H9 (cell line): ENCODE results near the gene DOCK10. TPM values are rescaled to one million over a fixed set of nuclear protein-coding genes. Genes with fewer than 3 reads are reported as not detected.

Source experiments
- DNase-seq: peaks from one replicate; pipeline ENCODE4 v3.0.0-alpha.2; 2017
- H2AFZ ChIP-seq: one replicate; pipeline ENCODE4 v1.6.1; 2013; ENCODE audit warnings: mild to moderate bottlenecking, low read length, control low read depth, moderate library complexity
- H2AK5ac ChIP-seq: 2 replicates; pipeline ENCODE4 v1.6.1; 2013; ENCODE audit warnings: low read length, control low read depth, mixed read lengths; ENCODE audit not compliant: insufficient read length
- H2BK120ac ChIP-seq: one replicate; pipeline ENCODE4 v1.6.1; 2013; ENCODE audit warnings: low read depth, mild to moderate bottlenecking, low read length, control low read depth, inconsistent platforms; ENCODE audit not compliant: poor library complexity, severe bottlenecking
- H2BK12ac ChIP-seq: 2 replicates; pipeline ENCODE4 v1.6.1; 2013; ENCODE audit warnings: low read length, control low read depth, mixed read lengths, low read depth; ENCODE audit not compliant: insufficient read length
- H2BK15ac ChIP-seq: 2 replicates; pipeline ENCODE4 v1.6.1; 2013; ENCODE audit warnings: low read depth, low read length, control low read depth
- H2BK20ac ChIP-seq: one replicate; pipeline ENCODE4 v1.6.1; 2013; ENCODE audit warnings: low read depth, mild to moderate bottlenecking, low read length, control low read depth, inconsistent platforms; ENCODE audit not compliant: poor library complexity, severe bottlenecking
- H2BK5ac ChIP-seq: 2 replicates; pipeline ENCODE4 v1.6.1; 2013; ENCODE audit warnings: low read length, control low read depth, mixed read lengths; ENCODE audit not compliant: insufficient read length
- H3K14ac ChIP-seq: 2 replicates; pipeline ENCODE4 v1.6.1; 2013; ENCODE audit warnings: low read length, control low read depth; ENCODE audit not compliant: insufficient read depth
- H3K18ac ChIP-seq: 2 replicates; pipeline ENCODE4 v1.6.1; 2013; ENCODE audit warnings: low read depth, mild to moderate bottlenecking, mixed read lengths, low read length, control low read depth; ENCODE audit not compliant: insufficient read length
- H3K23ac ChIP-seq: 2 replicates; pipeline ENCODE4 v1.6.1; 2013; ENCODE audit warnings: low read length, control low read depth, mixed read lengths, low read depth; ENCODE audit not compliant: insufficient read length
- H3K23me2 ChIP-seq: 2 replicates; pipeline ENCODE4 v1.6.1; 2013; ENCODE audit warnings: low read depth, mild to moderate bottlenecking, mixed read lengths, low read length, control low read depth; ENCODE audit not compliant: insufficient read length, poor library complexity, severe bottlenecking
- H3K27ac ChIP-seq: 2 replicates; pipeline ENCODE4 v1.5.1; 2013; ENCODE audit warnings: low read length, control low read depth, mixed read lengths, low read depth; ENCODE audit not compliant: insufficient read length
- H3K27me3 ChIP-seq: 2 replicates; pipeline ENCODE4 v1.6.1; 2013; ENCODE audit warnings: low read length, control low read depth, inconsistent platforms; ENCODE audit not compliant: insufficient read depth
- H3K4ac ChIP-seq: 2 replicates; pipeline ENCODE4 v1.6.1; 2013; ENCODE audit warnings: low read depth, mild to moderate bottlenecking, control low read depth, inconsistent platforms, low read length, moderate library complexity
- H3K4me1 ChIP-seq: 2 replicates; pipeline ENCODE4 v1.6.1; 2013; ENCODE audit warnings: low read length, control low read depth, inconsistent platforms; ENCODE audit not compliant: insufficient read depth
- H3K4me2 ChIP-seq: 2 replicates; pipeline ENCODE4 v1.6.1; 2013; ENCODE audit warnings: low read length, control low read depth, mixed read lengths; ENCODE audit not compliant: insufficient read length, insufficient read depth
- H3K56ac ChIP-seq: 2 replicates; pipeline ENCODE4 v1.6.1; 2013; ENCODE audit warnings: low read depth, mild to moderate bottlenecking, mixed read lengths, low read length, control low read depth; ENCODE audit not compliant: insufficient read length
- H3K79me1 ChIP-seq: 2 replicates; pipeline ENCODE4 v1.6.1; 2013; ENCODE audit warnings: low read depth, mild to moderate bottlenecking, moderate library complexity, low read length, control low read depth, inconsistent platforms; ENCODE audit not compliant: insufficient read depth, poor library complexity, severe bottlenecking
- H3K79me2 ChIP-seq: 2 replicates; pipeline ENCODE4 v1.6.1; 2013; ENCODE audit warnings: low read length, control low read depth, inconsistent platforms; ENCODE audit not compliant: insufficient read depth
- H3K9ac ChIP-seq: 2 replicates; pipeline ENCODE4 v1.6.1; 2013; ENCODE audit warnings: low read length, control low read depth, mixed read lengths; ENCODE audit not compliant: insufficient read length; ENCODE audit errors: extremely low read depth
- H3K9me3 ChIP-seq: one replicate; pipeline ENCODE4 v1.6.1; 2013; ENCODE audit warnings: low read depth, low read length, inconsistent platforms; ENCODE audit not compliant: control insufficient read depth
- H3T11ph ChIP-seq: one replicate; pipeline ENCODE4 v1.6.1; 2013; ENCODE audit warnings: mild to moderate bottlenecking, low read length, control low read depth, inconsistent platforms
- H4K20me1 ChIP-seq: one replicate; pipeline ENCODE4 v1.6.1; 2013; ENCODE audit not compliant: control insufficient read depth, insufficient read length, insufficient read depth
- H4K5ac ChIP-seq: 2 replicates; pipeline ENCODE4 v1.6.1; 2013; ENCODE audit warnings: low read depth, mild to moderate bottlenecking, mixed read lengths, low read length, control low read depth; ENCODE audit not compliant: insufficient read length
- H4K8ac ChIP-seq: replicated peaks from 2 replicates; pipeline ENCODE4 v1.6.1; 2013; ENCODE audit warnings: low read length, control low read depth, mixed read lengths, low read depth; ENCODE audit not compliant: insufficient read length
- H4K91ac ChIP-seq: 2 replicates; pipeline ENCODE4 v1.6.1; 2013; ENCODE audit warnings: low read depth, mild to moderate bottlenecking, moderate library complexity, mixed read lengths, low read length, control low read depth; ENCODE audit not compliant: insufficient read length
- H3K27ac Mint-ChIP-seq, 3 experiments: 2 replicates in 2 of 3; 3 replicates in 1 of 3; pipeline ENCODE4 v1.8.0; 2020 to 2021; ENCODE audit warnings: mixed read lengths in 3 of 3, mild to moderate bottlenecking in 1 of 3, moderate library complexity in 1 of 3
- H3K27me3 Mint-ChIP-seq: 2 replicates; pipeline ENCODE4 v1.8.0; 2021; ENCODE audit warnings: low read depth, mild to moderate bottlenecking, moderate library complexity, mixed read lengths
- H3K36me3 Mint-ChIP-seq, 3 experiments: 2 replicates in 2 of 3; 3 replicates in 1 of 3; pipeline ENCODE4 v1.8.0; 2020 to 2021; ENCODE audit warnings: low read depth in 3 of 3, mixed read lengths in 3 of 3; ENCODE audit not compliant: insufficient read depth in 1 of 3
- H3K4me1 Mint-ChIP-seq, 2 experiments: 2 replicates each; pipeline ENCODE4 v1.8.0; 2020; ENCODE audit warnings: mixed read lengths in 2 of 2
- H3K4me3 Mint-ChIP-seq, 2 experiments: 2 replicates in 1 of 2; 3 replicates in 1 of 2; pipeline ENCODE4 v1.8.0; 2020 to 2021; ENCODE audit warnings: mild to moderate bottlenecking in 2 of 2, mixed read lengths in 2 of 2, moderate library complexity in 1 of 2
- H3K9me3 Mint-ChIP-seq, 2 experiments: 2 replicates in 1 of 2; 3 replicates in 1 of 2; pipeline ENCODE4 v1.8.0; 2020; ENCODE audit warnings: mild to moderate bottlenecking in 2 of 2, mixed read lengths in 2 of 2, moderate library complexity in 1 of 2
- WGBS: extraction: QIAGEN DNeasy Blood & Tissue Kit; methylation state at CpG from one replicate; pipeline ENCODE4 v1.1.7; 2013; ENCODE audit warnings: missing lambda C conversion rate, low lambda C conversion rate, mixed read lengths; ENCODE audit not compliant: insufficient read length; ENCODE audit errors: extremely low coverage; 5-methylcytosine and 5-hydroxymethylcytosine counted together
- total RNA-seq: library from RNA; stranded (reverse); gene quantifications from 2 replicates; pipeline ENCODE4 v1.2.1, GENCODE V29; 2021
- TF ChIP-seq, protein P1 (sequence below): fragments of 200-600 bp; sonication (generic); conservative IDR thresholded peaks from 3 replicates; pipeline ENCODE4 v1.8.0; 2021; ENCODE audit warnings: antibody characterized with exemption, mild to moderate bottlenecking

The DOCK10 gene
- total RNA-seq, 1 experiment from 2014 or later, result 0.79 TPM

DNA sequence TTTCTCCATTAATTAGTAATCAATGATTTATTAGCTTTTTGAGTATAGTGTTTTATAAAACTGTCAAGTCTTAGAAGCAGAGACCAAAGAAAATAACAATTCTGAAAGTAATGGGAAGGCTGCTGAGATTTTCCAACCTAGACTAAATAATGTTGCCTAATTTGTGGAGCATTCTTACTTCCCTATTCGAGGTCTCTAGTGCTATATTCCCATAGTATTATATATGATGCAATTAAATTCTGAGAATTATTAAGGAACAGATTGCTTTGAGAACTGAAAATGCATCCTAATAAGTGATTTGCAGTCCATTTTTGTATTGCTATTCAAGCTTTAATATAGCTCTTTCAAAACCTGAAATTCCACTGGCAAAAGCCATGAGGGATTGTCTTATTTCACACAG lies 27.7 kb upstream of the DOCK10 start:
- Histone ChIP-seq H2AFZ (no peak overlapping the region), H2AK5ac (no peak overlapping the region), H4K20me1 (no peaks in the 10 kb centered on the region), H3K79me2 (no peaks in the 10 kb centered on the region), H3K18ac (no peak overlapping the region), H3K4me2 (no peak overlapping the region), H4K91ac (no peak overlapping the region), H3K14ac (no peak overlapping the region), H3T11ph (no peak overlapping the region), H3K27me3 (no peaks in the 10 kb centered on the region), H3K23ac (no peak overlapping the region), H3K27ac (no peak overlapping the region), H3K9ac (no peak overlapping the region), H2BK5ac (no peak overlapping the region), H4K8ac (no peak overlapping the region), H3K9me3 (no peaks in the 10 kb centered on the region), H2BK15ac (no peak overlapping the region), H2BK20ac (no peak overlapping the region), H3K4me1 (peaks cover 4% of the 10 kb centered on the region; the same call in 1 of the 2 replicates), H3K23me2 (no peaks in the 10 kb centered on the region), H3K56ac (no peak overlapping the region), H2BK120ac (no peak overlapping the region), H4K5ac (no peak overlapping the region), H3K79me1 (no peaks in the 10 kb centered on the region), H3K4ac (no peak overlapping the region), H2BK12ac (no peak overlapping the region)
- DNase-seq, result no peak
- no peak overlapping the region for H3K4me3 Mint-ChIP-seq
- no peaks in the 10 kb centered on the region for H3K27me3 Mint-ChIP-seq
- no CpG with 5 or more reads among the region's 1 CpG for WGBS
- peaks cover 23 to 24% of the 10 kb centered on the region in 2 experiments for H3K9me3 Mint-ChIP-seq
- TF ChIP-seq, protein P1, sequence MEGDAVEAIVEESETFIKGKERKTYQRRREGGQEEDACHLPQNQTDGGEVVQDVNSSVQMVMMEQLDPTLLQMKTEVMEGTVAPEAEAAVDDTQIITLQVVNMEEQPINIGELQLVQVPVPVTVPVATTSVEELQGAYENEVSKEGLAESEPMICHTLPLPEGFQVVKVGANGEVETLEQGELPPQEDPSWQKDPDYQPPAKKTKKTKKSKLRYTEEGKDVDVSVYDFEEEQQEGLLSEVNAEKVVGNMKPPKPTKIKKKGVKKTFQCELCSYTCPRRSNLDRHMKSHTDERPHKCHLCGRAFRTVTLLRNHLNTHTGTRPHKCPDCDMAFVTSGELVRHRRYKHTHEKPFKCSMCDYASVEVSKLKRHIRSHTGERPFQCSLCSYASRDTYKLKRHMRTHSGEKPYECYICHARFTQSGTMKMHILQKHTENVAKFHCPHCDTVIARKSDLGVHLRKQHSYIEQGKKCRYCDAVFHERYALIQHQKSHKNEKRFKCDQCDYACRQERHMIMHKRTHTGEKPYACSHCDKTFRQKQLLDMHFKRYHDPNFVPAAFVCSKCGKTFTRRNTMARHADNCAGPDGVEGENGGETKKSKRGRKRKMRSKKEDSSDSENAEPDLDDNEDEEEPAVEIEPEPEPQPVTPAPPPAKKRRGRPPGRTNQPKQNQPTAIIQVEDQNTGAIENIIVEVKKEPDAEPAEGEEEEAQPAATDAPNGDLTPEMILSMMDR, result no peak
- H3K27ac Mint-ChIP-seq, result no peak overlapping the region
- H3K4me1 Mint-ChIP-seq, result peaks cover 26 to 29% of the 10 kb centered on the region in 2 experiments
- peaks cover 18 to 25% (median 19%) of the 10 kb centered on the region in 3 experiments for H3K36me3 Mint-ChIP-seq
